Measurements from ENCODE around the gene SEZ6L.
"Not testable (repeated sequence)": the region's sequence is repeated elsewhere in the genome, so short reads cannot be mapped to it uniquely, and the experiment has no call there.

The SEZ6L gene

DNA sequence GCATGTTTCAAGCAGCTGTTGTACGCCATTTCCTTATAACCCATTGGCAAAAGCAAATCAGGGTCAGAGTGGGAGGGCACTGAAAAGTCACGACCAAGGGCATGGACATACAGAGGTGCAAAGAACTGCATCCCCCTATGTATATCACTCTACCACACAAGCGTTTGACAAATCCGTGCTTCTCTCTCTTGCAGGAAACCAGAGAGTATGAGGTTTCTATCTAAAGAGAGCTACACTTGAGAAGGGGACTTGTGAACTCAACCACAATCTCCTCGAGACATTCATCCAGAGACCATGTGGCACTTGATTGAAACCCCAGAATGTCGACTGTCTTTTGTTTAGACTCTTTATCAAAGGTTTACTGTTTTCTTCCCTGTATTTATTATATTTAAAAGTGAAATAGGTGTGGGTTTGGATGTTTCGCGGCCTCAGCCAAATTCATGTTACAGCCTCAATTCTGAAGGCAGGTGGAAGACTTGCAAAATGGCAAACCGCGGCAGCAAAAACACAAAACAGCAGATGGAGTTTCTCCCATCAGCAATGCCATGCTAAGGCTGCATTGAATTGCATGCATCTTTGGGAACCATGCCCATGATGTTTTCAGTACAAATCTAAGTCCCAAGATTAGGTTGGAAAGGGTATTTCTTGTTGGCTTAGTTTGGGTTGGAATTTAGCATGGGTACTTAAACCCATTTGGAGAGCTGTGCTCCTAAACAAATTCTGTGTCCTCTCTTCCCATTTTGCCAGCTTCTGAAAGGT lies 211.0 kb downstream of the SEZ6L start:
- no peak for DNase-seq (ENCODE audit: low read depth in 2 of 2)

DNA sequence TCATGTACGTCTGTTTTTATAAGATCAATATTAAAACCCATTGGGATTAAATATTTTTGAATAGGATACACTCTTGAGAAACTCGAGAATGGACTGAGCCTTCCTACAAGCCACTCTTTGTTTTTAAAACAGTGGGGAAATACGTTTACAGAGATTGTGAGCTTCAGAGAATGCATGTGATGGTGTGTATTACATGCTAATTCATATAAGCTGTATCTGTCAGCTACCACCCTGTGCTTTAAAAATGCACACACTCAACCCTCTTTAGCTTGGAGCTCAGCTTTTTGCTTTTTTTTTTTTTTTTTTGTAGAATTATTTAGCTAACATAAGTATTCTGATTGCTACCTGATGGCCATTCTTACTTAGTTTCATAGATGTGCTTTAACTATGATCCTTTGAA lies 213.5 kb downstream of the SEZ6L start:
- no peak for DNase-seq (ENCODE audit: low read depth in 2 of 2)

DNA sequence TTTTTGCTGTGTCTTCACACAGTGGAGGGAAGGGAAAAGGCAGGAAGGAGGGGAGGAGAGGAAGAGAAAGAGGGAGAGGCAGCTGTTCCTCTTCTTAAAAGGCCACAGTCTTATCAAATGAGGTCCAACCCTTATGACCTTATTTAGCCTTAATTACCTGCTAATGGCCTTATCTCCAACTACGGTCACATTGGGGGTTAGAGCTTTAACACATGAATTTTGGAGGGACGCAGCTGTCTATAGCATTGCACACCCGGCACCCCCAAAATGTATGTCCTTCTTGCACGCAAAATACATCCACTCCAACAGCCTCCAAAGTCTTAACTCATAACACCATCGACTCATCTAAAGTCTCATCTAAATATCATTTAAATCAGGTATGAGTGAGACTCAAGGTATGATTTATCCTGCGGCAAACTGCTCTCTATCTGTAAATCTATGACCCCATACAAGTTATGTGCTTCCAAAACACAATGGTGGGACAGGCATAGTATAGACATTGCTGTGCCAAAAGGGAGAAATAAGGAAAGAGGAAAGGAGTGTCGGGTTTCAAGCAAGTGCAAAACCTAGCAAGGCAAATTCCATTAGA lies 214.8 kb downstream of the SEZ6L start:
- DNase-seq (ENCODE audit: low read depth in 2 of 2), result no peak

DNA sequence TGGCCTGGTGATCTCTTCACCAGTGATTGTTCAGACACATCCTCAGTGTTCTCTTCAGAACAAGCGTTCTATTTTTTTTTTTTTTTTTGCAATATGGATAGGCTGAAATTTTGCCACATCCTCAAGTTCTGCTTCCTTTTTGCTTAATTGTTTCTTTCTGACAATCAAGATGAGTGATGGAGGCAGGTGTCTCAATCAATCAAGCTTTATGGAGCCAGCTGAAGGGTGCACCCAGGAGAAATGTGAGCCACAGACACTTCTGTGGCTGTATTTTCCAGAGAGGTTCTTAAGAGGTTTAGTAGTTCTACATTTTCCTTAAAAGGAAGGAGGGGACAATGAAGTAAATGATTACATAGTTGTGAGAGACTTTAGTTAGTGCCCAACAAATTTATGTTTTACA lies 215.9 kb downstream of the SEZ6L start:
- DNase-seq (ENCODE audit: low read depth in 2 of 2), result no peak

DNA sequence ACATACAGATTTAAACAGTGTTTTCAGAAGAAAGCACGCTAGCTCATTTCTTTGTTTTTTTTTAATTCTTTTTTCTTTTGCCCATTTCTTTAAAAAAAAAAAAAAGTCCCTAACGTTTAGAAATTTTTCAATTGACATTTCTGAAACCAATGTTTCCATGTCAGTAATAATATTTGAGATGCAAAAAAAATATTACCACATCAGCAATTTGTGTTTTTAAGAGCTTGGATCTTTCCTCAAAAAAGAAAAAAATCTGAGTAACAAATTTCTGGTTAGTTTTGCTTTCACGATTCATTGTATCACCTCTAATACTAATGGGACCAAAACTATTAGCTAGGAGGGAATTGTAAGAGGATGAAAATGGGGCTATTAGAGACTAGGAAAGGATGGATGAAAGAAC lies 219.9 kb downstream of the SEZ6L start:
- DNase-seq (ENCODE audit: low read depth in 2 of 2), result no peak

DNA sequence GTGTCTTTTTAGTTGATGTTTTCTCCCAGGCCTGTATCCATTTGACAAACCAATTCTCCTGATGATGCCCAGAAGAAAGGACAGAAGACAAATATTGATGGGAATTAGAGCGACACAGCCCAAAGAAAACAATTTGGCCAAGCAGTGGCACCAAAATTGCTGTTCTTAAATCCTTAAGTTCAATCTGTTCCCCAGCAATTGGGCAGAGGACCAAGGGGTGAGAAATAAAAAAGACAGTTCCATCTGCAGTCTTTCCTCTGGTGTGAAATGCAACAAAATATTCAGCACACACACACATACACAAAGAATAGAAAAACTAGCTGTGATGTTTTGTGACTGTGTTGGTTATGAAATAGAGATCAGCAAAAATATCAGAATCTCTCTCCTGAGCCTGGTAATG lies 221.8 kb downstream of the SEZ6L start:
- no peak for DNase-seq (ENCODE audit: low read depth in 2 of 2)

DNA sequence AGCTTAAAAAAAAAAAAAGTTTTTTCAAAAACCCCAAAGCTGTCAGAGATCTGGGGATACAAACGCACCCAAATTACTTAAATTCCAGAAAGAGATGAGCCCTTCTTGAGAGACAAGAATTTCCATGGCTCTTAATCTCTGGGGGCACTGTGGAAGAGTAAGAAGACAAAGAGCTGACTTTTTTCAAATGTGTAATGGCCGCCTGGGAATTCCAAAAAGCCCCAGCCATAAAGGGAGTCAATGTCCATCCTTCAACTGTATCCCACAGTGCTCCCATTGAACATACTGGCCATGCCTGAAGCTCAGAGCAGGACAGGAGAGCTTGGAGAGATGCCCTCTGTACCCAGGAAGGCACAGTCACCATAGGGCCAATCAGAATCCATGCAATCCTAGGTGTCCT lies 222.4 kb downstream of the SEZ6L start:
- no peak for DNase-seq (ENCODE audit: low read depth in 2 of 2)

DNA sequence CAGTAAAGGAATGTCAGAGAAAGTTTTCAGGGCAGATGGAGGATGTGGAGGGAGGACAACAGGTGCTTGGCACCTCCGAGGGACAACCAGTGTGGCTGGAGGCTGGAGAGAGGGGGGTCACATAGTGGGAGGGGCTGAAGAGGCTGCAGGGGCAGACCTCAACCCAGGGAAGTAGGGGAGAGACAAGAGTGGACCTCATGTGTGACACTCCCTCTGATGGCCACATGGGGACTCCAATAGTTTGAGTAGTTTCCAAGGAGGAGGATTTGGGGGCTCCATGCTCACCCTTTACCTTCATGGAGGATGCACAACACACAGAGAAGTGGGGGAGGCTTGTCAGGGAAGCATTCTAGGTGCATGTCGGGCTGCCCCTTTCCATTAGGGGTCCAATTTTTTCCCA lies 224.7 kb downstream of the SEZ6L start:
- DNase-seq (ENCODE audit: low read depth in 2 of 2), result no peak

- no peak for DNase-seq (ENCODE audit: low read depth in 2 of 2)
Observed at GRCh38 chr22:26394777-26395176, 225.5 kb downstream of the SEZ6L start.

GRCh38 chr22:26395926-26396325 lies 226.7 kb downstream of the SEZ6L start:
- no peak for DNase-seq (ENCODE audit: low read depth in 2 of 2)

DNA sequence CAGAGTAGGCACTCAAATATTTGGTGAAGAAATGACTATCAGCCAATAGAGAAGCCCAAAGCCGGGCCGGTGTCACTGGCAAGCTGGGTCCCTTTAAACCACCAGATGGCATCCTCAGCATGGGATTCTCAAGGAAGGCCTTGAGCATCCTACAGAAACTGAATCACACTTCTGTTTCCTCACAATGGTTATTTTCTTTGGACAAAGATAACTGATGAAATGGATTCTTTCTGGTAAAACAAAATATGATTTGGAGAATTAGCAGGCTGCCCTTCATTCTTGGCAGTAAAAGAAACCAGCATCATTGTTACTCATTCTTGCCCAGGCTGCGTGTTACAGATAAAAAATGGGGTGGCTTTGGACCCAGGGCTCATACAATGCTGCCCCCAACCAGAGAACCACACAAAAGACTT lies 229.5 kb downstream of the SEZ6L start:
- peak; percentile 11 to 27 for DNase-seq (ENCODE audit: low read depth in 2 of 2)

DNA sequence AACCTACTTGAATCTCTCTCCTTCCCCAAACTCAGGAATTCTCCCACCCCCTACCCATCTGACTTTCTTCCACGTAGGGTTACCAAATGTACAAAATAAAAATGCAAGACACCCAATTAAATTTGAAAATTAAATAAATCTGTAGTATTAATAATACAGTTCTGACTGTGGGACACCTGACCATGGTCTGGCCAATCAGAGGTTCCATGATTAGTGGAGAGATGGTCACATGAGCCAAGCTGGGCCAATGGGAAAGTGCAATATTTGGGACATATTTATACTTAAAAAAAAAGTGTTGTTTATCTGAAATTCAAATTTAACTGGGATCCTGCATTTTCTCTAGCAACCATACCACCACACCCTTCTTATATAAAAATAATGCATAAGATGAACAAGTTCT lies 230.0 kb downstream of the SEZ6L start:
- DNase-seq (ENCODE audit: low read depth in 2 of 2), result no peak

- DNase-seq (ENCODE audit: low read depth in 2 of 2), result no peak
Observed at GRCh38 chr22:26401726-26402125, 232.5 kb downstream of the SEZ6L start.

- no peak for DNase-seq (ENCODE audit: low read depth in 2 of 2)
Observed at GRCh38 chr22:26404851-26405421, 235.7 kb downstream of the SEZ6L start.

DNA sequence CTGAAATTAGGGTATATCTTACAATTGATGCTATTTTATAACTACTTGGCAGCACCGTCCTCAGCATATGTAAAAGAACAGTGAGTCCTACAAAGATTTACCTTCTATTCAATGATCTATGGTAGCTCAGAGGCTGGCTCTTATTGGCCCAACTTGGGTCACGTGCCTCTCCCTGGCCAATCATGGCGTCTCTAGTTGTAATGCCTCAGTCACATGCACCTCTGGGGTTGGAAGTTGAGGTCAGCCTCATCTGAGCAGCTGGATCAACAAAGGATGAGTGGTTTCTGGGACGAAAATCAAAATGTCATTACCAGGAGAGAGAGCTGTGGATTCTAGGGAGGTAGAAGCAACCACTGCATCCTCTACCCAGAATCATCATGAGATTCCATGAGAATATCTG lies 236.9 kb downstream of the SEZ6L start:
- no peak for DNase-seq (ENCODE audit: low read depth in 2 of 2)

- DNase-seq (ENCODE audit: low read depth in 2 of 2), result not testable (repeated sequence)
Observed at GRCh38 chr22:26408562-26409220, 239.4 kb downstream of the SEZ6L start.

DNA sequence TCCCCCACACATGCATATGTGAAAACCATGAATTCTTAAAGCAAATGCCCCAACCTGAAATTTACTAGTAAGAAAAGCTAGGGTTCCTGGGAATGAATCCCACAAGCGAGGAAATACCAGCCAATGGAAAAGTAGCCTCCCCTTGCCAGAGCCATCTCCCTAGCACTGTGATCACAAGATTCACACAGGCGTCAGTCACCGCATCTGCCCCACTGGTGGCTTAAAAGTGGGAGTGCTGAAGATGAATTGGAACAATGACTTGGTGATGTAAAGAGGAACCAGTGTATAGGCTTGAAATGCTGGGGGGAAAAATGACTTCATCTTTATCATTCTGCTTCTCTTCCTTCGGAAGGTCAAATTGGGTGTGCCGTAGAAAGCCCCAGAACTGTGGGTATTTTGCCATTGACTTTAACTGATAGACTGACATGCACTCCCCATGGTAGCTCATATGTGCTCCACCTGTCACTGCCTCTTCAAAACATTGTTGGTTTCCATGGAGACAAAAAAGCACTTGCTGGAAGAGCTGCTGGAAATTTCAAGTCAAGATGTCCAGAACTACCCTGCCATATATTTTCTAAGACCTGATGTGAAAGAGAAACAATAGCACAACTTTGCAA lies 240.6 kb downstream of the SEZ6L start:
- DNase-seq (ENCODE audit: low read depth in 2 of 2), result no peak

GRCh38 chr22:26410386-26410785 lies 241.1 kb downstream of the SEZ6L start:
- DNase-seq (ENCODE audit: low read depth in 2 of 2), result no peak

- DNase-seq (ENCODE audit: low read depth in 2 of 2), result no peak
Observed at GRCh38 chr22:26414347-26414746, 245.1 kb downstream of the SEZ6L start.

GRCh38 chr22:26416256-26416655 lies 247.0 kb downstream of the SEZ6L start:
- no peak for DNase-seq (ENCODE audit: low read depth in 2 of 2)

DNA sequence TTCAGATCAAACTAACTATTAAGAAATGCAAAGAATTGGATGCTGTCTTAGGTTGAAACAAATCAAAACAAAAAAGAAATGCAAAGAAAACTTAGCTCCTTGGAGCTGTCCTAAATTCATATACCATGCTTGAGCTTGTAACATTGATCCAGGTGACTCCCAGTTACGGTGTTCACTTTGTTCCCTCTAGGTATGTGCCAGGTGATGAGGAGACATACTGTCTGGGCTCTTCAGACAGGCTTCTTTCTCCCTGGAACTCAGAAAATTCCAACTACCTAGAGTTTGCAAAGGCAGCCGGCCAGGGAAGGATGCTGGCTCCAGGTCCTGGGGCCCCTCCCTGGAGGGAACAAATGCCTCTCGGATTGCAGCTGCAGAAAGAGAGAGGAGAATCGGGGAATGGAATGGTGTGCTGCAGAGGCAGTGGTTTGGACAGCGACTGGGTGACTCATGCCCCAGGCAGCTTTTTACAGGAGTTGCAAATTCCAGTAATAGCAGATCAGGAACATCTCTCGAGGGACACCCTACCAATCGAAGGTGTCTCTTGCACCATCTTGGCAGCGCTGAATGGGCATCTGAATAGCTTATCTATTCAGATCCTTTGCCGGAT lies 247.5 kb downstream of the SEZ6L start:
- no peak for DNase-seq (ENCODE audit: low read depth in 2 of 2)

GRCh38 chr22:26417406-26417805 lies 248.1 kb downstream of the SEZ6L start:
- DNase-seq (ENCODE audit: low read depth in 2 of 2), result no peak
